Measurements from ENCODE around the gene FIGNL2. TPM values are rescaled to one million over a fixed set of nuclear protein-coding genes. Genes with fewer than 3 reads are reported as not detected.
A peak's percentile ranks its signal among the peaks of the same experiment; 100 is the strongest.

The FIGNL2 gene
- total and polyA plus RNA-seq, 2 of the 13 experiments (the other 11 are each of a cell fraction or from before 2014, with no cell fraction given), result 0.82 to 1.00 TPM

- ChIA-PET CTCF (ENCODE audit: low intra/inter-chr PET ratio, low total read pairs) (no interaction called here), POLR2A (interaction anchor here (2.3 kb wide), 1 partner anchor 9 kb away, joined by 12 read pairs; no protein-coding TSS in a partner anchor)
- Histone ChIP-seq H2AFZ (ENCODE audit: low read length) (no peak overlapping the region), H3K4me2 (ENCODE audit: low read depth, low read length) (peak overlapping the region; percentile 95; the same call in 1 of the 2 replicates), H3K9me3 (ENCODE audit: low read length) (no peaks in the 10 kb centered on the region), H3K36me3 (replicated peaks in 1 of 2; ENCODE audit: control insufficient read depth in 1 of 2, insufficient read depth in 2 of 2, low read length in 2 of 2) (no peaks in the 10 kb centered on the region), H3K9ac (ENCODE audit: insufficient read depth, low read depth, low read length) (no peak overlapping the region), H3K4me3 (replicated peaks in 1 of 3; ENCODE audit: insufficient read depth in 1 of 3, low read depth in 2 of 3, low read length in 3 of 3) (no peak overlapping the region), H3K4me1 (ENCODE audit: insufficient read depth, low read length) (peaks cover 11% of the 10 kb centered on the region; the same call in 1 of the 2 replicates), H3K27ac (ENCODE audit: extremely low read length, insufficient read depth, low read length) (no peak overlapping the region), H3K79me2 (ENCODE audit: insufficient read depth, low read length) (no peaks in the 10 kb centered on the region), H3K27me3 (ENCODE audit: control insufficient read depth in 1 of 2, insufficient read depth in 2 of 2, low read length in 2 of 2) (0 out of 5 replicates have a peak, but pooled peaks cover 1 to 4% of the 10 kb centered on the region in 2 experiments), H4K20me1 (ENCODE audit: insufficient read depth, low read length) (no peaks in the 10 kb centered on the region)
- intact Hi-C loops (cut with micrococcal nuclease; ENCODE audit: unreplicated experiment), result loop anchor here (2.0 kb wide), 1 partner anchor 223 kb away; no protein-coding TSS in a partner anchor
- BruUV-seq (replicated peaks), result no TSS peak
- in situ Hi-C loops (cut with HindIII; ENCODE audit: extremely low pct_ligation_motif_present, low pct_unique_long_range_greater_than_20kb), result loop anchor here (5.0 to 10.0 kb wide), 2 partner anchors 281 to 393 kb away; partner anchors contain the start of gene SLC4A8
- TF ChIP-seq XRCC5 (optimal IDR thresholded peaks at IDR 0.05; ENCODE audit: low read length) (no peak), NFRKB (IDR thresholded peaks at IDR 0.05) (no peak), ZNF468 (CRISPR knock-in tag; IDR thresholded peaks at IDR 0.05) (no peak), NR2C2 (CRISPR knock-in tag; IDR thresholded peaks at IDR 0.05; ENCODE audit: borderline replicate concordance) (no peak)
- TF ChIP-seq, protein P1, sequence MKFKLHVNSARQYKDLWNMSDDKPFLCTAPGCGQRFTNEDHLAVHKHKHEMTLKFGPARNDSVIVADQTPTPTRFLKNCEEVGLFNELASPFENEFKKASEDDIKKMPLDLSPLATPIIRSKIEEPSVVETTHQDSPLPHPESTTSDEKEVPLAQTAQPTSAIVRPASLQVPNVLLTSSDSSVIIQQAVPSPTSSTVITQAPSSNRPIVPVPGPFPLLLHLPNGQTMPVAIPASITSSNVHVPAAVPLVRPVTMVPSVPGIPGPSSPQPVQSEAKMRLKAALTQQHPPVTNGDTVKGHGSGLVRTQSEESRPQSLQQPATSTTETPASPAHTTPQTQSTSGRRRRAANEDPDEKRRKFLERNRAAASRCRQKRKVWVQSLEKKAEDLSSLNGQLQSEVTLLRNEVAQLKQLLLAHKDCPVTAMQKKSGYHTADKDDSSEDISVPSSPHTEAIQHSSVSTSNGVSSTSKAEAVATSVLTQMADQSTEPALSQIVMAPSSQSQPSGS (CRISPR knock-in tag; IDR thresholded peaks at IDR 0.05), result no peak
- FAIRE-seq (no peak), ATAC-seq (no peak), DNase-seq (ENCODE audit: low spot score) (no peak)
- WGBS (ENCODE audit: low lambda C conversion rate), result 82% methylated on average over 6 of the region's 6 CpGs
These were observed 32.9 kb downstream of the FIGNL2 start for GRCh38 chr12:51815571-51815970.

All from HepG2 (cell line).